GOT3 (cell line): ENCODE measurements around the gene TMEM79.

Source experiments
- DNase-seq: peaks from one replicate; lab custom pipeline; 2025; ENCODE audit warnings: mixed read lengths; lab: John Stamatoyannopoulos, UW

The TMEM79 gene

DNA sequence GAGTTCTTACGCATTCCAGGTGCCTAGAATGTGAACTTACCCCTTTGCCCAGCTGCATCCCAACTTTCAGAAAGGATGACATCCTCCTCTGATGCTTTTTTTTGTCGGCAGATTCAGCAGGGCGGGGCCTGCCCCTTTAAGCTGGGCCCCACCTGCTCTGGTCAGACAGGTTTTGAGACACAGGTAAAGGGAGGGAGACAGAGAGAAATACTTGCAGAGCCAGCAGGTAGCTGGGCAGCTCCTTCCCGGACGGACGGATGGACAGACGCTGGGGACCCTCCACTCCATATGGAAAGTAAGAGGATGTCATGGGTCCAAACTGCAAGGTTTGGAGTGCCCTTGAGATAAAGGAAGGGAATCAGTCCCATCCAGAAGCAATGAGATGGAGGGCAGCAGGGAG, at the start of gene TMEM79:
TSS of gene TMEM79 (plus strand) at position 214 of the 400 bp plus-strand sequence. CDS start 902 bp downstream, outside the sequence.
- DNase-seq: no peak

- DNase-seq: no peak
These were observed 48.0 kb upstream of the TMEM79 start for GRCh38 chr1:156236164-156236563.

DNA sequence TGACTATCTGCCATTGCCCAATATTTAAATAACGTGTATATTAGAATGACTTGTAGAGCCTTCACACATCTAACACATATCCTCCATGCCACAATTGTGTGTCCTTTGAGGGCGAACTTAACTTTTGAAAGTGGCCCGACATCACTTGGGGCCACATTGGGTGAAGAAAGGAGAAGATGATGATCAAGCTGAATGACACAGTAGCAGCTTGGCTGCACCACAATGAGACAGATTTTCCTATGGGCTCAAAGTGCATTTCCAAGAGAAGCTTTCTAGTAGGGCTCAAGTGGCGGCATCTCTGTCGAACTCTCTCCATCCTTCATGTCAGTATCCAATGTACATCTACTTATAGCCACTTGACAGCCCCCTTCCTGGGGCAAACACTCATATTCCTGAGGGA, 45.9 kb upstream of the TMEM79 start:
- no peak for DNase-seq

DNA sequence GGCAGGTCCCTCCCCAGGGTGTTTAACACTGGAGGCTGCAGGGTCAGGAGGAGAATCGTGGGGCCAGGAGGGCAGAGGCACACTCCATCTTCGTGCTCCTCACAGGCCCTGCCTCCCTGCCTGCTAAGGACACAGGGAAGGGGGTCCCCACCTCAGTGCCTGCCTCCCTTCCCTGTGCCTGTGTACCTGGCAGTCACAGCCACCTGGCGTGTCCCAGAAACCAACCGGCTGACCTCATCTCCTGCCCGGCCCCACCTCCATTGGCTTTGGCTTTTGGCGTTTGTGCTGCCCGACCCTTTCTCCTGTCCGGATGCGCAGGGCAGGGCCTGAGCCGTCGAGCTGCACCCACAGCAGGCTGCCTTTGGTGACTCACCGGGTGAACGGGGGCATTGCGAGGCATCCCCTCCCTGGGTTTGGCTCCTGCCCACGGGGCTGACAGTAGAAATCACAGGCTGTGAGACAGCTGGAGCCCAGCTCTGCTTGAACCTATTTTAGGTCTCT, 42.8 kb upstream of the TMEM79 start:
- no peak for DNase-seq

DNA sequence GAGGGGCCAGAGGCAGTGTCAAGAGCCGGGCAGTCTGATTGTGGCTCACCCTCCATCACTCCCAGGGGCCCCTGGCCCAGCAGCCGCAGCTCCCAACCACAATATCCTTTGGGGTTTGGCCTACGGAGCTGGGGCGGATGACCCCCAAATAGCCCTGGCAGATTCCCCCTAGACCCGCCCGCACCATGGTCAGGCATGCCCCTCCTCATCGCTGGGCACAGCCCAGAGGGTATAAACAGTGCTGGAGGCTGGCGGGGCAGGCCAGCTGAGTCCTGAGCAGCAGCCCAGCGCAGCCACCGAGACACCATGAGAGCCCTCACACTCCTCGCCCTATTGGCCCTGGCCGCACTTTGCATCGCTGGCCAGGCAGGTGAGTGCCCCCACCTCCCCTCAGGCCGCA, 42.2 kb upstream of the TMEM79 start, which contains the start of gene BGLAP:
TSS of gene BGLAP (plus strand) at position 259 of the 400 bp plus-strand sequence. CDS start at position 307, 48 bp downstream.
- DNase-seq: no peak

DNA sequence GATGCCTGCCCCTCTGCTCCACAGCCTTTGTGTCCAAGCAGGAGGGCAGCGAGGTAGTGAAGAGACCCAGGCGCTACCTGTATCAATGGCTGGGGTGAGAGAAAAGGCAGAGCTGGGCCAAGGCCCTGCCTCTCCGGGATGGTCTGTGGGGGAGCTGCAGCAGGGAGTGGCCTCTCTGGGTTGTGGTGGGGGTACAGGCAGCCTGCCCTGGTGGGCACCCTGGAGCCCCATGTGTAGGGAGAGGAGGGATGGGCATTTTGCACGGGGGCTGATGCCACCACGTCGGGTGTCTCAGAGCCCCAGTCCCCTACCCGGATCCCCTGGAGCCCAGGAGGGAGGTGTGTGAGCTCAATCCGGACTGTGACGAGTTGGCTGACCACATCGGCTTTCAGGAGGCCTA, 41.4 kb upstream of the TMEM79 start:
- DNase-seq: no peak

GRCh38 chr1:156244126-156244525, 40.0 kb upstream of the TMEM79 start:
- DNase-seq: no peak

GRCh38 chr1:156244712-156245111, 39.4 kb upstream of the TMEM79 start:
- no peak for DNase-seq

- DNase-seq: no peak
These were observed 38.5 kb upstream of the TMEM79 start for GRCh38 chr1:156245451-156246232.

GRCh38 chr1:156246241-156246780, 37.8 kb upstream of the TMEM79 start:
- DNase-seq: no peak

- no peak for DNase-seq
These were observed 37.2 kb upstream of the TMEM79 start for GRCh38 chr1:156246781-156247459.

DNA sequence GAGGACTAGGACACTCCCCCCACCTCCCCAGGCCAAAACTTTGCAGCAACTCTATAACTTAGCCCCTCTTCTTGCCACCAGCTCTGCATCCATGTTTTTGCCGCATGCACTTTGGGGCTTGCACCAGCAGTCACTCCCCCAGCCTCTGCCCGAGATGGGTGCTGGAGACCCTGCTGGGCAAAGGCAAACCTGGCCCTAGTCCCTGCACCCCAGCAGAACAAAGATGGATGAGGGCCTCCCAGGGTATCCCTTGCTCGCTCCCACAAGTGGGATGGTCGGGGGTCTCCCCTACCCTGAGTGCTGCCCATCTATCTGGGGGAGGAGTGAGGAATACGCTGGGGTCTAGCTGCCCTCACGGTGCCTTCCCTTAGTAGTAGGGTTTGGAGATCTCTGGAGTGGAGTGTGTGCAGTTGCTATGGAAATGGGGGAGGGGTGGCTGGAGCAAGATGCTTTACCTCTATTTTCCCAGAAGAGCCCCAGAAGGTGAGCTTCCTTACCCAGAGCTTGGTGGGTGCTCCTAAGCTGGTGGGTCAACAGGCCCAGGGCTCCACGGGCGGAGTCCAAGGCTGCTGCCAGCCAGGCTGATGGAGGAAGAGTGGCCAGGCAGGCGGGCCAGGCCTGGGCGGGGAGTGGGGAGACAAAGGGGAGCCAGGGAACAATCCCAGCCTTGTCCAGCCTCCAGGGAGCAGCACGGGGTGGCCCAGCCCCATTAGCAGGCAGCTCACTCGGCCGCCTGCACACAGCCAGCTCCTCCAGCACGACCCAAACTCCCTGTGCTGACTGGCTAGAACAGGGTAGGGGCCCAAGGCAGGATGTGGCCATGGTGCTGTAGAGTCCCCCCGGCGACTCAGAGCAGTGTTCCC, 36.4 kb upstream of the TMEM79 start, which contains the start of gene PAQR6:
TSS of gene PAQR6 (minus strand) at position 597 of the 863 bp plus-strand sequence. CDS start 1,325 bp downstream, outside the sequence.
- DNase-seq: no peak

- no peak for DNase-seq
These were observed 35.8 kb upstream of the TMEM79 start for GRCh38 chr1:156248323-156248683.

- DNase-seq: no peak
These were observed 34.5 kb upstream of the TMEM79 start for GRCh38 chr1:156249593-156249992.

DNA sequence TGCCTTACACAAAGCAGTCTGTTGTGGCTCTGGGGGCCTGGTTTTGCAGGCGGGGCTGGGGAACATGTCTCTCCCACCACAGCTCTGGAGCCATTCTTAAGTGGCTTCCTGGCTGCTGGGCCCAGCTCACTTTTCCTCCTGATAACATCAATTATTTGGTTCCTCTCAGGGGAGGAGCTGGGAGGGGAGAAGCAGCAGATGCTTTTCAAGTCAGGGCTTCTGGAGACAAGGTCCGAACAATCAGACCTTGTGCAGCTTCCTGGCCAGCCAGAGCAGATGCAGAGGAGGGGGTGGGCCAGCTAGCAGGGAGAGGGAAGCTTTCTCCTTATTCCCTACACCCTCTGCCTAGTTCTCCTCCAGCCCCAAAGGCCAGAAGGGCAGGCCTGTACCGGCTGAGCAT, 32.6 kb upstream of the TMEM79 start:
- DNase-seq: no peak

DNA sequence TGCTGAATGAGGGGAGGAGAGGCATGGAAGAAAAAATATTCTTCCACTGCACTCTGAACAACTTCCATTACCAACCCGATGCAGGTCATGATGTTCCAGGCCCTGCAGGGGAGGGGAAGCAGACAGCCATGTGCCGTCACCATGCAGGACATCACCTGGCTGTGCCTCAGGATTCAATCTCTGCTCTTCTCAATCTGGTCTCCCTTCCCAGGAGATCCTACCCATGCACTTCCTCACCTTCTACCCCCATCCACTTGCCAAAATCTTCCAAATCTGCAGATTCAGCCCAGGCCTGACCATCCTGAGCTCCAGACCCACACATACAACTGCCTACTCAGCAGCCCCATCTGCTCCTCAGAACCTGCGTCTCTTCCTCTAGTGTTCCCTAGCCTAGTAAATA, 30.5 kb upstream of the TMEM79 start:
- DNase-seq: no peak

GRCh38 chr1:156257711-156258110, 26.4 kb upstream of the TMEM79 start:
- DNase-seq: no peak

DNA sequence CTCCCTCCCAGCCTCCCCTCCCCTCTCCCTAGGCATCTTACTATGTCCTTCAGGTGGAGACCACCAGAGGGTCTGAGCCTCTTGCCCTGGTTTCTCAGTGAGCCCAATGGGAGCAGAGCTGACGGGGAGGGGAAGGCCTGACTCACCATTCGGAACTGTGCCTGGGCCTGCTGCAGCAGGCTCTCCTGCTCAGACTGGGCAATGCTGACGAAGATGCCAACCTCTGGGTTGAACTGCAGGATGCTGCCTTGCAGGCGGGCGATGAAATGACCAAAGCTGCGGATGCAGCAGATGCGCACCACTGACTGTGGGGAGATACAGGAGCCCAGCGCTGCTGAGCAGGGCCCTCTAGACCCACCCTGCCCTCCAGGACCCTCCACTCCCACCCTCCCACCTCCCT, 25.3 kb upstream of the TMEM79 start:
- DNase-seq: no peak

DNA sequence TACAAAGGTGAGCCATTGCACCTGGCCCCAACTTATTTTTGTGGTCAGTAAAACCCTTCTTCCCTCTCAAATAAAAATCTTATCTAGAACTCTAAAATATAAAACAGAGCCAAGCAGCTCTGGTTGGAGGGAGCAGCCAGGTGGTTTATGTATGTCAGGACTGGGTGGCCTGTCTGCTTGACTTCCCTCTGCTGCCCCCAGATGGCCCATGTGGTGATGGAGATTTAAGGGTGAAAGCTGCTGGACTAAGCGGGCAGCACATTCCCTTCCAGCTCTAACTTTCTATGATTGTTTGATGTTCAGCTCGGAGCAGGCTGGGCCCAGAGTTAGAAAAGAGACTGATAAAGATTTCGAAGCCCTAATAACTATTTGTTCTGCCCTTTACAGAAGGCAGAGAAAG, 24.3 kb upstream of the TMEM79 start:
- no peak for DNase-seq

DNA sequence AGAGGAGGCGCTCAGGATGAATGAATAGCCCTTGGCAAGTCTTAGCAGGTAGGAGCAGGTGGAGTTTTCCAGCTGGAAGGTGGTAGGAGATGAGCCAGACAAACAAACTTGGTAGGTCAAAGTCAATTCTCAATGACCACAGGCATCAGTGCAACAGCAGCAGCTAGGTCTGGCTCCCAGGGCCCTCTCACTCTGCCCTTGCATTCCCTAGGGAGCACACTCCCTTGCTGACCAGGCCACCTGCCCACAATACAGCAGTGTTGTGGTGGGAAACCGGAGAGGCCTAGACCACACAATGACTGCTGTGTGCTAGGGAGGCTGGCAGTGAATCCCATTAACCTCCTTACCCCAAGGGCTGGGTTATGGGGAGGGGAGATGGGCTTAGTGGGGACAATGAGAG, 23.2 kb upstream of the TMEM79 start:
- no peak for DNase-seq

DNA sequence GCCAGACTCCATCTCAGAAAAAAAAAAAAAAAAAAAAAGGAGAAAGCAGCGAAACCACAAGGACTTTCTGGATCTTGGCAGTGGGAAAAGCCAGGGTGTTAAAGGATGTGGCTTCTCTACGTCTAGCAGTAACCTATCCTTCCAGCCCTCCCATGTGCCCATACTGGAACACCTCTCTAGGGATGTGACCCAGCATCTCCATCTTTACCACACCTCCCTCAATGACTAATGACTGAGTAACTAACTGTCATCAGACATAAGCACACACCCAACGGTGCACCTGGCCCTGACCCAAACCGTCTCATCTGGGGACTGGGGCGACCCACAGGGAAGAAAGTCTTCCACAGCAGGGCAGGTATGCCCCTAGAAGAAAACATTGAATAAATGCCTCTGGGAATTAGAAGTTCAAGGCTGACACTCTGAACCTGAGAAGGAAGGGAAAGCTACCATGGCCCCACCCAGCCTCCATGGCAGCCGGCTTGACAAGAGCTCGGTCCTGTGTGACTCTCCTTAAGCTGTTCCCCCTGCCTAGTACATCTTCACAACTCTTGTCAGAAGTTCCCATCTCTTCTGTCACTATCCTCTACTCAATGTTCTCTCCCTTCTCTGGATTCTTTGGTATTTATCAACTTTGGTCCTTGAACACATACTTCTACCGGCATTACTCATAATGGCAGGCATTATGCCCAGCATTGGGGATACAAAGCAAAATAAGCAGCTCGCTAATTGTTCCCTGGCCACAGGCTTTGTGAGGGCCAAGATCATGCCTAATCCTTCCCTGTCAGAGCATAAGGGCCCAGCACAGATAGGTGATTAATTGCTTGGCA, 21.5 kb upstream of the TMEM79 start:
- DNase-seq: no peak
